ENCODE results near the gene SNX3.

Gene SNX3

DNA sequence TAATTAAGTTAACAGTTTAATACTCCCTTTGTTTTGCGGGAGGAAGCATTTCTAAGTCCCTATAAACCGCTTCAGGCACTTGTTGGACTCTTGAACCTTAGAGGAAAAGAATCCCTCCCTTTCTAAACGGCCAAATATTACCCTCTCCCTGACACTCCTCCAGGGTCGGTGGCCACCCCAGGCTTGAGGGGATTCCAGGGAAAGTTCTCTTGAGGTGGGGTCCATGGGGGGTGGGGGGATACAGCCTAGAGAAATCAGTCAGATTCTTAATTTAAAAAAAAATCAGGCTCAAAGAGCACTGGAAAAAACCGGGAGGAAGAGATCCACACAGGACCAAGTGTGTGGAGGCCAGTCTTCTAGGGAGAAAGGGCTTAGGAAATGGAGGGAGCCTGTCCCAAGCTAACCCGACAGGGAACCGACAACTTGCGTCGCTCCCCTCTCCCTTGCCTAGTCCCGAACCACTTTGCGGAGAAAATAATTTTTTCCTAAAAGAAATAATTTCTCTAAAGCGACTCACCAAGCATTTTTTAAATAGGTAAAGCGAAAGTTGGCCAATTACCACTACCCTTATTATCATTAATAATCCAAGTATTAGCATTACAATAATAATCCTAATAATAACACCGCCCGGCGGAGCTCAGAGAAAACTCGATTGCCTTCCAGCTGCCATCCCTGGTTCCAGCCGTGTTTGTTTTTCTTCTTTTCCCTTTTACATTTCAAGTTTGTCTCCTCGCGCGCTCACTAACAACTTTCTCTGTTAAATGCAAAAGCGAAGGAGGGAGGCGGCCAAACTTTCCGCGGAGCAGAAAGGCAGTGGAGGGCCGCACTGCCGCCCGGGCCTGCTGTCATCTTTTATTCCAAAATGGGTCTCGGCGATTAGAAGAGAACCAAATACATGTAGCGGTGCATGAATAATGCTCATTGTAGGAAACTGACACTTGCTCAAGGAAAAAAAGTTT lies 90.2 kb downstream of the SNX3 start:
- DNase-seq, result no peak

DNA sequence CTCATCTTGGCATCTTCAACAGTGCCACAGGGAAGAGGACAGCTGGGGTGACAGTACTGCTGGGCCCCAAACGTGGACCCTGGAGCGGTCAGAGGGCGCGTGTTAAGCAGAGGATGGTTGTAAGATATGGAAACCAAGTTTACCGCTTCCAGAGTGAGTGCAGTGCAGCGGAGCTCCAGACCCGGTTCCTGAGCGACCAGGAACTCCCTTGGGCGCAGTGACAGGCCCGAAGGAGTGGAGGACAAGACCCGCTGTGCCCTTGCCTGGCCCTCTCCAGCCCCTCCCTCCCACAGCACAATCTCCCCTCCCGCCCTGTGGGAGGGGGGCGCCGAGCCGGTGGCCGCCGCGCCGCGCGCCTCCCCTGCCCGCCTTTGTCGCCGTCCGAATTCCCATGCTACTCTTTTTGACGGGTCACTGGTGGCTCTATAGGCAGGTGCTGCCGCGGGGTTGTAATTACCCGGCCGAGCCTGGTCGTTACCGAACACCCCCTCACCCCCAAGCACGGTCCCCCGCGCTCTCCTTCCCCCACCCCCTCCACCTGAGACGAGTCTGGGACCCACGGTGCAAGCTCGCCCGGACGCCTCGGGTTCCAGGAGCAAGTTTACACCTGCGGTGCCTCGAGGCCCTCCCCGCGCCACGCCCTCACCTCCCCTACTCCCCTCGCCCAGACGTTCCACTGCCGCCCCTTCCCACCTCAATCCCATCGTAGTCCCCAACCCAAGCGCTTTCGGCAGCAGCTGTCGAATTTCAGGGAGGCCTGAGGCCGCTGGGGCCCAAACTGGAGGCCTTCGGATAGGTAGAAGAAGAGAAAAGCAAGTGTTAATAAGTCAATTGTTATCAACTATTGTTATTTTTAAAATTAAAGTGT lies 91.1 kb downstream of the SNX3 start:
- DNase-seq, result no peak

DNA sequence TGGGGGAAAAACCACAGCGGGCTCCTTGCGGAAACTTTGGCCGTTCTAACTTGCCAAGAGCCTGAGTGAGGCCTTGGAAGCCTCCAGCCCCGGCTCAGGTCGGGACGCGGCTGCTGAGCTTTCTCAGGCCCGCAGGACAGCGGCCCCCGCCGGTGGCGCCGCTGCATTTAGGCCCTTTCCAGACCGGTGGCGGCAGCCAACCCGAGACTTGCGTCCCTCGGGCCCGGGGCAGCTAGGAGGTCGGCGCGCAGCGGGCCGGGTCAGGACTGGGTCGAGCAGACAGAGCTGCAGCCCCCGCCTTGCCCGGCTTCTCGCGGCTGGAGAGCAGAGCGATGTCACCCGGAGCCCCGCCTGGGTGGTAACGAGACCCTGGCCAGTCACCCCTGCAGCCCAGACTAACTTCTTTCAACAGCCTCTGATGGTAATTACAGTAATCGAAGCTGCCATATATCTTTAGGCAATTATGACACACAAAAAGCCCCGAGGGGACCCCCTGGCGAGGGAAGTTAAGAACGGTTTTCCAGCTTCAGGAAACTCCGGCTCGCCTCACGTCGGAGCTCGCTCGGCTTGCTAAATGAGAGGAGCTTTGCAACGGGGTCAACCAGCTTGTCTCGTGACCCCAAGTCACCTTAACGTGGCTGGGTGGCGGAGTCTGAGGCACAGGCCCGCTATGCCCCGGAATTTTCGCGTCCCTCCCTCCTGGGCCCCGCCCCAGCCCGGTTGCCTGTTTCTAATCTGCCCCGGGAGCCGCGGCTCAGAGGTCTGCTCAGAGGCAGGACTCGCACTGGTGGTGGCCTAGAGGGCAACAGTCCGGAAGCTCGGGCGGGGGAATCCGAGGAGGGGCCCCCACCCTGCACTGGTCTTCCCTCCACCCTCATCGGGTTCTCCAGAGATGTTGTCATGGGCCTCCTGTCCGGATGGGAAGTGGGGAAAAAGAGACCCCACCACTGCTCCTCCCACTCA lies 92.1 kb downstream of the SNX3 start:
- DNase-seq, result no peak

DNA sequence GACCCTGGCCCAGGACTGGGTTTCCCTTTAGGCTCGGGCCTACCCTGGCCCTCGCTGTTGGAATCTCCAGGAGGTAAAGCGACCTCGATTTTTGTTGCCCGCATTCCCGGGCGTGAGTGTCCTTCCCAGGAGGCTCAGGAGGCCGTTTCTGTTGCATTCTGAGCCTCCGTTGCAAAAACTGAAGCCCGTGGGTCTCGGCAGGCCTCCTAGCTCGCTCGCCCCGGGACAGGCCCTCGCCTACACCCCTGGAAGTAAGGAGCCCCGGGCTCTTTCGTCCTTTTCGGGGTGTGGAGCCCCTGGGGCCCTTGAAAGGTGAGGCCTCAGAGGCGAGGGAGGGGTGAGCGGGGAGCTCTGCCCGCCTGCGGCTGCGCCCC lies 92.8 kb downstream of the SNX3 start:
- DNase-seq, result no peak

DNA sequence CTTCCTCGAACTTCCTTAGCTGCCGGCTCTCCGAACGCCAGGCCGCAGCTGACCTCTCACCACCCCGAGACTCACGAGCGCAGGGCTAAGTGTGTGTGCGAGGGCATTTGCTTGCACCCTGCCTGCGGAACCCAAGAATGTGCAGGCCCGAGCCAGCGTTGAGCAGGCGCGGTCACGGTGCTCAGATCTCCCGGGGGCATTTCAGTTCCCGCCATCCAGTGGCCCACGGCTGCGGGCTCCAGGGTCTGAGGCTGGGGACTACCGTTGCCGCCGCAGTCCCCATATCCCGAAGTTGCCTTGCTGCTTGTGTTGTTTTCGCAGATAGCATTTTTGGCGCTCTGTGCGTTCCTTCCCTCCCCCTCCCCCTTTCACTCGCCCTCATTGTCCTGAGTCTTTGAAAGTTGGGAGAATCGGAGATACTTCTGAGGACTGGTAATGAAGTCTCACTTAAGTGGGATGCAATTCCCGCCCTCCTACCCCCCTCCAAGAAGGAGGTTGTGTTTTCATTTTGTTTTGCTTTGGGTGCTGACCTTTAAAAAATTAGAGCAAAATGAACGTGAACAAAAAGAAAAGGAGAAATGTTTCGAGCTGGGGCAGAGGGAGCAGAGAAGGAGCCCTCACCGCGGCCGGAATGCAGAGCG lies 93.3 kb downstream of the SNX3 start:
- no peak for DNase-seq

DNA sequence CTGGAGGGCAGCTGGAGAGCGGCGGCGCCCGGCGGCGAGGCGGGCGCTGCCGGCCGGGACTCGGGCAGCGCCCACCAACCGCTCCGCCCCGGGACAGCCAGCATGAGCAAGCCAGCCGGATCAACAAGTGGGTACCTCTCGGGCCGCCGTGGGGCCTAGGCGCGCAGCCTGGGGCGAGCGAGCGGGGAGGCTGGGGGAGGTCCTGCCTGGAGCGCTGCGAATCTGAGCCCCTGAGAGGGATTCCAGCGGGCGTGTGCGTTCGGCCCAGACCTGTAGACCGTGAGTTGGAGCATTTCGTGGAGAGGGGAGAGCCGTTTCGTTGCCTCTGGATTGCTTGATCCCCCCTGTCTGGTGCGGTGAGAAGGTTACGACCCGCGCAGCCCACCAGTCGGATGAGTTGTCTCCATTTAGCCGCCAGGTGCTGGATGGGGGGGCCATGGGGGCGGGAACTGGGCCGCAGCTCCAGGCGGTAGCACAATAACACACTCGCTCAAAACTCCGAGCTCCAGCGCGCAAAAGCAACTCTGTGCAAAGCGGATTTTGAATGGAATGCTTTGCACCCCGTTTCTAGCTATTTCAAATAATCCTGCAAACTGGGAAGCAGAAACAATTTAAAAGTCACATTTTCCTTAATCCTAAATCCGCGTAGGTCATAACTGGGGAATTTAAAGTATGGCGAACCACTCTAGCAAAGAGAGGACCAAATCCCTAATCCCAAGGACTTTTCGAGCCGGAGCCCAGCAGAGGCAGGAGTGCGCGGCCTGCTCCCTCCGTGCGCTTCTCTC lies 94.0 kb downstream of the SNX3 start:
- DNase-seq, result no peak

DNA sequence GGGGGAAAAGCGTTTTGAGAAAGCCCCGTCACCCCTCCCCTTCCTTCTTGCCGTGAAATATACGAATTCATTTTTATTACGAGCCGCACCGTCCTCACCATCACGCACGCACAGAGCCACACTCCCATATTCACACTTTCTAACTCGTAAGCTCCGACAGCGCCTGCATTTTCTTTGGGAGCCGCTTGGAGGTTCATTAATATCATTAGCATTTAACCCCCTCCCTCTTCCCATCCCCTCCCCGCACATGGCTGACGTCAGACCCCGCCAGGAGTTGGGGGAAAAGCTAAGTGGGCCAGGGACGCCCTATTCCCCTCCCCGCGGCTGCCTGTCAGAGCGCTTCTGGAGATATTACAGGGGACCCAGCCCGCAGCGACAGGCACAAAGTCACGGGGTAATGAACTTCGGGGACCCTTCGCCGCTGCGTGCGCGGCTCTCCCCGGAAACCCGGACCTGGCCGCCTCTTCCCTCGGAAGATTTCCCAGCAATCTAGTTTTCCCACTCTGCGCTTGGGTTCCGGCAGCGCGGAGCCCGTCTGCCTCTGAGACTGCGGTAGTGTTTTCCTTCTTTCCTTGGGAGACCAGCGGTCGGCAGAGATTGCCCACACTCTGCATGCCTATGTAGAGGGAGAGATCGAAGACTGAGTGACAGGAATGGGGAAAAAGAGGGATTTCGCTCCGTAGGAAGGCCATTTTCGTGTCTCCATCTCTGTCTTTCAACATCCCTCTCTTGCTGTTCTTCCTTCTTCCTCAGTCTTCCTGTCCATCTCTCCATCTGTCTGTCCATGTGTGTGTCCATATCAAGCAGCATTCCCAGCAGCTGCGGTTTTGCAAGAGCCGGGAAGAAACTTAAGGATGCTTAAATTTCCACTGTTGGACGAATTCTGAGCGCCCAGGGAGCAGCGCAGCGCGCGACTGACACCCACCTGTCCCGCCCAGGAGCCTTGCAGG lies 94.9 kb downstream of the SNX3 start, which contains the start of gene NR2E1:
Gene NR2E1, plus strand, starts transcription at position 309 of the 950 bp plus-strand sequence. CDS start 744 bp downstream, outside the sequence.
- no peak for DNase-seq

DNA sequence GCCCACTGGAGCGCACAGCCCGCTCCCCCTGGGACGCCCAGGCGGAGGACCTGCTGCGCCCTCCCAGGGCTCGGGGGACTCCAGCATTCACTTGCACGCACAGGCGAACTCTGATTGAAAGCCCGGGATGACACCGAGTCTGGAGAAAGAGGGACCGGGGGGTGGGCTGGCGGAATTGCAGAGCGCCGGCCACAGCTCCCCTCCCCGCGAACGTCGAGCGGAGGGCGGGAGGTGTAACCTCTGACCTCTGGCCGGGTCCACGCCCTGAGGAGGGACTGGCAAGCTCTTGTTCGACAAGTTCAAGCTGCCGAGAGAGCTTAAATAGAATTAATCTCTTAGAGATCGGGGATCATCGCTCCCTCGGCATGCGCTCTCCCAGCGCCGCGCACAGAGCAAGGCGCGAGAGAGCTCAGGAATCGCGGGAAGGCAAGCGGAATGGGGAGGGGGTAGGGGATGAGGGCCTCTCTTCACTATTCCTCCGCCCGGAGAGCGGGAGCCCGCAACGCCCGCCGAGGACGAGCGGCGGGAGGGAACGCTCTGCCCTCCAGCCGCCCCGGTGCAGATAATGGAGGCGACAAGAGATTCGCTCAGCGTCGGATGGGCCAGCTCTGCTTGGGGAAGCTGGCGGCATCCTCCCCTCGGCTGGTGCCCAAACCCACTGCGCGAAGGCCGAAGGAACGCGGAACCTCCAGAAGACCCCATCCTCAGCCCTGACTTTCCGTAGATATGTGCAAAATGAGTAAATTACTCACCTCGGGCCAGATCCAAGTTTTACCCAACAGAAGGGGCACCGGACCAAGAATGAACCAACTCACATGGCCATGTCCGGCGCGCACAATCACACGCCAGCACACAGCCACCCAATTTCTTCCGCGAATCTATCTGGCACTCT lies 95.8 kb downstream of the SNX3 start:
- no peak for DNase-seq

DNA sequence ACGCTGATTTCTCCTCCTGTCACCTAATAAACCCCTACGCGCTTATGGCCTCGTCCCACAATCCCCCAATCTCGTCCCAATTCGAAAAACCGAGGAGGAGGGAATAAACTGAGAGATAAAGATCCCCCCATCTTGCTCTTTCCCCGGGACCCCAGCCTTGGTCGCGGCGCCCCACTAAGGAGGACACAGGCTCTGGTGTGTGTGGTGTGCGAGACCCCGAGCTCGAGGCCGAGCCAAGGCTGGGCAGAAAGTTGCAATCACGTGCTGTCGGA lies 96.4 kb downstream of the SNX3 start:
- DNase-seq, result no peak

DNA sequence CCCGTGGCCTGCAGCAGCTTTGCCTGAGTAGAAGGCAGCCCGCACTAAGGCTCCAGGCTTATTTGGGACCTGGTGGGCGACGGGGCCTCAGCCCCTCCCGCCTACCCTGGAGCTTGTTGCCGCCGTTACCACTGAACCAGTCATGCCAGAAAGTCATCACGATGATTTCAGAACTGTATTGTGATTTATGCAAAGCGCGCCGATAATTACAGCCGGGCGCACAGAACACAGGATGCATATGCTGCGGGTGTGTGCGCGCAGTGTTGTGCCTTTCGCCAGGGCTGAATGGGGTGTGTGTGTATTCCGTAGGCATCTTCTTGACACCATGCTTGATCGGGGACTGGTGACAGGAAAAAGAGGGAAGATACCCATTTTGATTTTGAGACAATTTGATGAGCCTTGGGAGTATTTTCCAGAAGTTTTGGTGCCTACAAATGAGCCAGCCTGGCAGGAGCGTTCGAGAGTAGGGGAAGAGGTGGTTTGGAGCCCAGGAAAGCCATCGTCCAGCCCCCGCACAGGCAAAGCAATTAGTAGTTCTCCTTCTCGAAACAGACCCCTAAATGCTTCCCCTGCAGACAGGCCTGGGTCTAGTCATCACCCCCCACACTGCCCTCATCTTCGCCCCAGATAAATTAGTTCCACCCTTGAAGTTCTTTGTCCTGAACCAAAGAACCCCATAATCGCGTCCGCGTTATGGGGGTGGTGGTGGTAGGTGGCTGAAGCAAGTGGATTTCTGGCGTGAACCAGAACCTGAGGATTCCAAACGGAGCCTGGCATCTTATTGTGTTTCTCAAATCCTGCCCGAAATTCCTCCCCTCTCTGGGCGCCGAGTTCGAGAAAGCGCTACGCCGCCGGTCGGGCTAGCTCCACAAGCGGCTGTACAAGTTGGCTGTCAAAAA lies 96.9 kb downstream of the SNX3 start:
- no peak for DNase-seq

DNA sequence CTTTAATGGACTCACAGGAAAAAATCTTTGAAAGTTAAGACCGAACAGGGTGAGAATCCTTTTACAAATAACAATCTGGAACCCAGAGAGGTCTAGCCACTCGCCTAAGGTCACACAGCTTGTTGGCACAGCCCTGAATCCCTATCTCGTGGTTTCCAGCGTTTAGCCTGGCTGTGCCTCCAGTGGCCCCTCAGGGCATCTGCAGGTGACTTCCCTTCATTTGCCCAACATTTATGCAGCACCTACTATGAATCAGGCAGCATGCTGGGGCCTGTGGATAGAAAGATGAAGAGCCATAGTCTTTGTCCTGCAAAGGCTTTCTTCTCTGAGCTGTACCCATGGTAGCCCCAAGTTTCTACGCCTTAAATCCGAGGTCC lies 97.6 kb downstream of the SNX3 start:
- no peak for DNase-seq

DNA sequence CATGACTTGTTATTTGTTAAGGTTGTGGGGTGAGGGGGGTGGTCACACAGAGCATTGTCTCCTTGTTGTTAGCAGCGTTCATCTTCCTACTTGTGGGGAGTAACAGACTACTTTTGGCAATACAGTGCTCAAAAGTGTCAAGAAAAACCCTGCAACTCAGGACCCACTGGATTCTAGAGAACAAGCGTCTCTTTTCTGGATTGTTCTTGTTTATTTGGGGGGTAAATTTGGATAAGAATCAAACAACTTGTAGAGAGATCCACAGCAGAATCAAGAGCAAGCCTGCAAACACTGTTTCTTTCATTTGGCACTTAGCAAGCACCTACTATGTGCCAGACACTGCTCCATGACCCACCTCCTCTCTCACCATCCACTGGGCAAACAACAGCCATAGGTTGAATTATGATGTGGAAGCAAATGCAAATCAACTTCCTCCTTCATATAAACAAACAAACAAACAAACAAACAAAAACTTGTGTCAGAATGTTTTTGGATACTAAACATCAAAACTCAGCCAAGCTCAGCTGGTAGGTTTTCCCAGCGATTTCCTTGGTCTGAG lies 99.0 kb downstream of the SNX3 start:
- DNase-seq, result no peak

All from activated gamma-delta T cell (primary cell).